Dermis microvascular lymphatic vessel endothelial cell (primary cell): Measurements from ENCODE around the gene IGFBP6. TPM values are rescaled to one million over a fixed set of nuclear protein-coding genes. Genes with fewer than 3 reads are reported as not detected.

Experiments used
- DNase-seq, 2 donors: peaks; one replicate each; pipeline versions ENCODE4 v3.0.0 to v3.0.0-alpha.2; 2010; ENCODE audit warnings: low read depth in 2 of 2
- total RNA-seq: library from RNA; depleted of rRNA; stranded (reverse); fragments of >200 nt; gene quantifications from 2 replicates; pipeline ENCODE4 v1.2.1, GENCODE V29; 2014

IGFBP6 gene, protein sequence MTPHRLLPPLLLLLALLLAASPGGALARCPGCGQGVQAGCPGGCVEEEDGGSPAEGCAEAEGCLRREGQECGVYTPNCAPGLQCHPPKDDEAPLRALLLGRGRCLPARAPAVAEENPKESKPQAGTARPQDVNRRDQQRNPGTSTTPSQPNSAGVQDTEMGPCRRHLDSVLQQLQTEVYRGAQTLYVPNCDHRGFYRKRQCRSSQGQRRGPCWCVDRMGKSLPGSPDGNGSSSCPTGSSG
- total RNA-seq, result 2.7 and 6.9 TPM in 2 replicates

GRCh38 chr12:53097564-53098353 is at the start of gene IGFBP6:
IGFBP6 (plus strand) TSS chr12:53097667; CDS start chr12:53097718, 51 bp downstream.
- peak in 1 of 2 donors; percentile 41 for DNase-seq

- DNase-seq, result peak in 1 of 2 donors; percentile 46
Measured at GRCh38 chr12:53048033-53048779, 49.3 kb upstream of the IGFBP6 start.

DNA sequence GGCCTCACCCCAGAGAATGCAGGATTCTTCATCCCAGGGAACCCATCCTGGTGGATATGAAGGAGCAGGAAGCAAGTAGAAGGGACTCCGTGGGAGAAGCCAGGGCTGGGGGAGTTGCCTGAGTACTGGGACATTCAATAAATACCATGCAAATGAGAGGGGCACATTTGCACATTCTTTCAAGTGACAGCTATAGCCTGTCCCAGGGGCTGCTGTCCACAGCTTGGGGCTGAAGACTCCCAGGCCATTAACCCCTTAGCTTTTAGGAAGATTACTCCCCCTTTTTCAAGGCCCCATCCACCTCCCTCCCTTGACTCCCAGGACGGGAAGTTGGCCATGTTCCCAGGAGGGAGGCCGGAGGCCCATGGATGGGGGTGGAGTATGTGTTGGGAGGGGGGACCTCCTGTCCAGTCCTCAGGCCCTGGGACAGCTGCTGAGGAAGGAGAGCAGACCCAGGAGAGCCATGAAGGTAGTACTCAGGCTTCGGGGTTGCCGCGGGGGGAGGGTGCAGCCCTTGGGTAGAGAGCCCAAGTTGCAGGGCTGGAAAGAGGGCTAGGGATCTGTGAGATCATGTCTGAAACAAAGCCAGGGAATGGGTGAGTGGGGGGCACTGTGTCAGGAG is 48.6 kb upstream of the IGFBP6 start:
- DNase-seq, result peak in 1 of 2 donors; percentile 29

- DNase-seq, result peak; percentile 75 to 88
Measured at GRCh38 chr12:53049571-53050318, 47.7 kb upstream of the IGFBP6 start, which contains the start of gene TNS2. TNS2 (plus strand) TSS chr12:53050065; CDS start chr12:53050186, 121 bp downstream.

DNA sequence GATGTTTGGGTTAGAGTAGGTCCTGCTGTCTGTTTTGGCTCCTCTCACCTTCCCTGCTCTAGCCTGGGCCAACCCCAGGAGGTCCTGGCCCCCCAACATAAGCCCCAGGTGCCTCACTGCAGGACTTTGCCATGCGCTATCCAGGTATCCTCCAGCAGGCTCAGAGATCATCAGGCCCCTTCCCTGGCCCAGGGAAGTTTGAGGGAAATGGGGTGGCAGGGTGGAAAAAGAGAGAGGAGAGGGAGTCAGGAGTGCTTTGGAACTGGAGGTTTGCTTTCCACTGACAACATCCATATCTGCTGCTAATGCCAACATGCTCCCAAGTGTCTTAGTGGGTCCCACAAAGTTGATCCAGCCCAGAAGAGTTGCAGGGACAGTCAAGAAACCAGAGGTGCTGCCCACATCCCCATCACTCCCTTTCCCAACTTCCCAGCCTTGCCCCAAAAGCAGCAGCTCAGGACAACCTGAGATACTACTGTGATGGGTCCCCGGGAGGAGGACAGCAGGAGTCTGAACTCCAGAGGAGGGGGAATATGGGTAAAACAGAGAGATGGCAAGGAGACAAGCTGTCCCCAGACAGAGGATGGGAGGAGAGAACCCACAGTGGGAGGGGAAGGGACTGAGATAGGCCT is 46.9 kb upstream of the IGFBP6 start:
- DNase-seq, result no peak

DNA sequence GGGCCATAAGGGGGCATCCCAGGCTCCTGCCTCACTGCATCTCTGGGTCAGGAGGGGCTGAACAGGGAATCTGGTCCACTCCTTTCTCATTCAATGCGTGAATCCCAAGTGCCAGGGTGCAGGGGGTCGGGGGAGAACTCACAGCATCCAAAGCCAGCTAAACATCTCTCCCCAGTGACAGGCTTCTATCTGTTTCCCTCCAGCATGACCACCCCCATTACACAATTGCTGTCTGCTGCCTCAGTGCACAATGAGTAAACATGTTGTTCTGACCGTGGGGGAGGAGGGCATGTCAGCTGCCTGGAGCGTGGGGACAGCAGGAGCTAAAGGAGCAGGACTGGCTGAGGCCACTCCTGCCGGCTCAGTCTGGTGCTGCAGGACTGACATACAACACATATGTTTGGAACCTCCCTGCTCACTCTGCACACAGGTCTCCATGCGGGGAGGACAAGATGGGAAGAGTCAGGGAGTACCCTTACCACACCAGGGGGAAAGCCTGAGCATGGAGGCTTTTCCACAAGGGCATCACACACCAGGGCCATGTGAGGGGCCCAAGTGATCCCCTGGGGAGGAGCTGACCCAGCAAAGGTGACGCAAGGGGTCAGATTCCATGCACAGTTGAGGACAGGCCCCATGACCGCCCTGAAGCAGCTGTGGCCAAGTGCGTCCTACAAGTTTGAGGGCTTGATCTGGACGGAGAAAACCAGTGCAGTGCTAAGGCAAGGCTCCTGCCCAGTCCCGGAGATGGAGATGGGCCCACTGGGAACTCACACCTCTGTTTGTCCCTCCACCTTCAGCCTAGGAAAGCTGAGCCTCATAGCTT is 46.2 kb upstream of the IGFBP6 start:
- peak; percentile 67 to 87 for DNase-seq

- DNase-seq, result no peak
Measured at GRCh38 chr12:53051881-53052412, 45.5 kb upstream of the IGFBP6 start.

- DNase-seq, result peak in 1 of 2 donors; percentile 77
Measured at GRCh38 chr12:53052419-53053217, 44.8 kb upstream of the IGFBP6 start.

GRCh38 chr12:53053218-53054111 is 44.0 kb upstream of the IGFBP6 start:
- DNase-seq, result peak in 1 of 2 donors; percentile 36

- peak; percentile 80 to 88 for DNase-seq
Measured at GRCh38 chr12:53054112-53054878, 43.2 kb upstream of the IGFBP6 start.

DNA sequence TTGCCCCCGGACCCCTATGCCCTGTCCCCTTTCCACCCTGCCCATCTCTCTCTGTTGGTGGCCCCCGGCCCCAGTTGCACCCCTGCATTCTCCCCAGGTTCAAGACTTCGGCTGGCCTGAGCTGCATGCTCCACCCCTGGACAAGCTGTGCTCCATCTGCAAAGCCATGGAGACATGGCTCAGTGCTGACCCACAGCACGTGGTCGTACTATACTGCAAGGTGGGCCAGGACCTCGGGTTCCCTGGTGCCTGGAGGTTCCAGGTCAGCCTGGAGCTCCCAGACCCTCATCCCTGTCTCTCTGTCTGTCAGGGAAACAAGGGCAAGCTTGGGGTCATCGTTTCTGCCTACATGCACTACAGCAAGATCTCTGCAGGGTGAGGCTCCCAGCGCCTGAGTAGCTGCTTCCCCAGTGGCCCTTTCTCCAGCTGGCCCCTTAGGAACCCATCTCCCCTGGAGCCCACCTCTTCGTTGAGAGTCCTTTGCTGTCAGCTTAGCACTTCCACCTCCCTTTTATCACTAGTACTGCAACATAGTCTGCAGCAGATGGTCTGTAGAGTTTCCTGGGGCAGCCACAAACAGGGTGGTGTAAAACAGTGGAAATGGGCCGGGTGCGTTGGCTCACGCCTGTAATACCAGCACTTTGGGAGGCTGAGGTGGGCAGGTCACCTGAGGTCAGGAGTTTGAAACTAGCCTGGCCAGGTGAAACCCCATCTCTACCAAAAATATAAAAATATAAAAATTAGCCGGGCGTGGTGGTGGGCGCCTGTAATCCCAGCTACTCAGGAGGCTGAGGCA is 41.8 kb upstream of the IGFBP6 start:
- DNase-seq, result no peak

DNA sequence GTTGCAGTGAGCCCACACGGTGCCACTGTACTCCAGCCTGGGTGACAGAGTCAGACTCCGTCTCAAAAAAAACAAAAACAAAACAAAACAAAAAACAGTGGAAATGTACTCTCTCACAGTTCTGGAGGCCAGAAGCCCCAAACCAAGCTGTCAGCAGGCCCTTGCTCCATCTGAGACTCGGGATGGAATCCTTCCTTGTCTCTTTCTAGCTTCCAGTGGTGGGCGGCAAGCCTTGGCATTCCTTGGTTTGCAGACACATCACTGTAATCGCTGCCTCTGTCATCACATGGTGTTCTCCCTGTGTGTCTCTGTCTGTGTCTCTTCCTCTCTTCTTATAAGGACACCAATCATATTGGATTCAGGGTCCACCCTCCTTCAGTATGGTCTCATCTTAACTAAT is 41.2 kb upstream of the IGFBP6 start:
- no peak for DNase-seq

- no peak for DNase-seq
Measured at GRCh38 chr12:53056901-53057300, 40.6 kb upstream of the IGFBP6 start.

GRCh38 chr12:53057816-53058500 is 39.5 kb upstream of the IGFBP6 start:
- no peak for DNase-seq
